ENCODE results near the gene TMTC3.
A peak's percentile ranks its signal among the peaks of the same experiment; 100 is the strongest.
"Not testable (repeated sequence)": the region's sequence is repeated elsewhere in the genome, so short reads cannot be mapped to it uniquely, and the experiment has no call there.

Gene TMTC3

GRCh38 chr12:88194868-88195267 is 52.8 kb downstream of the TMTC3 start:
- no peak for TF ChIP-seq CTCF (conservative IDR thresholded peaks at IDR 0.05; ENCODE audit: low read depth, low read length)
- H3K4me3 ChIP-seq (ENCODE audit: low read depth, low read length): no peak overlapping the region
- DNase-seq (ENCODE audit: low read depth): no peak

GRCh38 chr12:88200029-88200428 is 57.9 kb downstream of the TMTC3 start:
- no peak overlapping the region for H3K4me3 ChIP-seq (ENCODE audit: low read depth, low read length)

GRCh38 chr12:88202500-88202899 is 60.4 kb downstream of the TMTC3 start:
- no peak overlapping the region for H3K4me3 ChIP-seq (ENCODE audit: low read depth, low read length)
- DNase-seq (ENCODE audit: low read depth): peak; percentile 25
- no peak for TF ChIP-seq CTCF (conservative IDR thresholded peaks at IDR 0.05; ENCODE audit: low read depth, low read length)

More at GRCh38 chr12:88200029-88200428, 57.9 kb downstream of the TMTC3 start:
- no peak for TF ChIP-seq CTCF (conservative IDR thresholded peaks at IDR 0.05; ENCODE audit: low read depth, low read length)
- DNase-seq (ENCODE audit: low read depth): no peak

- no peak overlapping the region for H3K4me3 ChIP-seq (ENCODE audit: low read depth, low read length)
- peak; percentile 50 for DNase-seq (ENCODE audit: low read depth)
- no peak for TF ChIP-seq CTCF (conservative IDR thresholded peaks at IDR 0.05; ENCODE audit: low read depth, low read length)
Observed at GRCh38 chr12:88206601-88207000, 64.5 kb downstream of the TMTC3 start.

GRCh38 chr12:88207921-88208620 is 66.0 kb downstream of the TMTC3 start:
- H3K4me3 ChIP-seq (ENCODE audit: low read depth, low read length): no peak overlapping the region
- peak; percentile 74 for DNase-seq (ENCODE audit: low read depth)
- no peak for TF ChIP-seq CTCF (conservative IDR thresholded peaks at IDR 0.05; ENCODE audit: low read depth, low read length)

- no peak for TF ChIP-seq CTCF (conservative IDR thresholded peaks at IDR 0.05; ENCODE audit: low read depth, low read length)
- H3K4me3 ChIP-seq (ENCODE audit: low read depth, low read length): no peak overlapping the region
- DNase-seq (ENCODE audit: low read depth): no peak
Observed at GRCh38 chr12:88208661-88209060, 66.6 kb downstream of the TMTC3 start.

- not testable (repeated sequence) for H3K4me3 ChIP-seq (ENCODE audit: low read depth, low read length); DNase-seq (ENCODE audit: low read depth)
Observed at GRCh38 chr12:88210311-88210710, 68.2 kb downstream of the TMTC3 start.
